A673 (cell line): Measurements from ENCODE around the gene DUSP5. TPM values are rescaled to one million over a fixed set of nuclear protein-coding genes. Genes with fewer than 3 reads are reported as not detected.

ENCODE experiments used
- BruUV-seq: library from RNA; stranded (reverse); fragments of 400-500 nt; replicated peaks from 2 replicates; lab custom pipeline; 2021; lab: Mats Ljungman, UMichigan
- CTCF ChIA-PET: fragments of 300-600 bp; sonication (Branson Sonifier 250); formaldehyde crosslinking; loops from one replicate; lab custom pipeline; 2022; ENCODE audit warnings: antibody characterized with exemption; lab: Charles Lee
- POLR2A ChIA-PET: fragments of 300-600 bp; sonication (Branson Sonifier 250); formaldehyde crosslinking; loops from one replicate; lab custom pipeline; 2022; ENCODE audit warnings: antibody characterized with exemption; ENCODE audit not compliant: low non-redundant PET; lab: Charles Lee
- DNase-seq: peaks from one replicate; pipeline ENCODE4 v3.0.0-alpha.2; 2015; ENCODE audit warnings: low spot score
- H3K27ac ChIP-seq: fragments of 200-600 bp; sonication (generic); 2 replicates; pipeline ENCODE4 v1.5.1; 2016; ENCODE audit warnings: mixed run types, low read depth, mild to moderate bottlenecking, mixed read lengths, antibody characterized with exemption, low read length; ENCODE audit not compliant: poor library complexity, severe bottlenecking
- H3K27me3 ChIP-seq: fragments of 200-600 bp; sonication (generic); replicated peaks from 2 replicates; pipeline ENCODE4 v1.6.1; 2017; ENCODE audit warnings: mixed run types, low read depth, mild to moderate bottlenecking, mixed read lengths, antibody characterized with exemption, low read length; ENCODE audit not compliant: insufficient read depth, poor library complexity
- H3K36me3 ChIP-seq: fragments of 200-600 bp; sonication (generic); 2 replicates; pipeline ENCODE4 v1.6.1; 2016; ENCODE audit warnings: mixed run types, mild to moderate bottlenecking, mixed read lengths, antibody characterized with exemption, low read length; ENCODE audit not compliant: insufficient read depth, poor library complexity, severe bottlenecking
- H3K4me1 ChIP-seq: fragments of 200-600 bp; sonication (generic); 2 replicates; pipeline ENCODE4 v1.6.1; 2017; ENCODE audit warnings: mixed run types, mild to moderate bottlenecking, mixed read lengths, antibody characterized with exemption, low read length; ENCODE audit not compliant: insufficient read depth, poor library complexity, severe bottlenecking
- H3K4me3 ChIP-seq: fragments of 200-600 bp; sonication (generic); 2 replicates; pipeline ENCODE4 v1.5.1; 2016; ENCODE audit warnings: low read depth, mixed run types, mild to moderate bottlenecking, mixed read lengths, low read length; ENCODE audit not compliant: poor library complexity, severe bottlenecking
- H3K9me3 ChIP-seq: fragments of 200-600 bp; sonication (generic); 2 replicates; pipeline ENCODE4 v1.6.1; 2016; ENCODE audit warnings: mixed run types, low read depth, mild to moderate bottlenecking, mixed read lengths, antibody characterized with exemption, low read length; ENCODE audit not compliant: poor library complexity, severe bottlenecking
- EZH2 ChIP-seq: fragments of 200-600 bp; sonication (generic); IDR thresholded peaks from 2 replicates; pipeline ENCODE4 v1.6.1; 2017; ENCODE audit warnings: borderline replicate concordance, low read depth, mild to moderate bottlenecking, mixed read lengths, antibody characterized with exemption, low read length; ENCODE audit not compliant: poor library complexity, severe bottlenecking
- intact Hi-C: fragments of 100-400 bp; cut with micrococcal nuclease; formaldehyde crosslinking; loops from one replicate; pipeline ENCODE4 v1.10.0; 2022; ENCODE audit not compliant: unreplicated experiment
- total RNA-seq: library from RNA; stranded (reverse); gene quantifications from 2 replicates; pipeline ENCODE4 v1.2.3, GENCODE V29; 2021
- TF ChIP-seq, protein P1 (sequence below): fragments of 300-800, 200-600 bp; sonication (generic); conservative IDR thresholded peaks from 2 replicates; pipeline ENCODE4 v1.5.1; 2017; ENCODE audit warnings: low read depth, mild to moderate bottlenecking, antibody characterized with exemption, low read length, moderate library complexity, mixed read lengths

The DUSP5 gene
- total RNA-seq, 1 experiment from 2014 or later = 29.3 TPM

DNA sequence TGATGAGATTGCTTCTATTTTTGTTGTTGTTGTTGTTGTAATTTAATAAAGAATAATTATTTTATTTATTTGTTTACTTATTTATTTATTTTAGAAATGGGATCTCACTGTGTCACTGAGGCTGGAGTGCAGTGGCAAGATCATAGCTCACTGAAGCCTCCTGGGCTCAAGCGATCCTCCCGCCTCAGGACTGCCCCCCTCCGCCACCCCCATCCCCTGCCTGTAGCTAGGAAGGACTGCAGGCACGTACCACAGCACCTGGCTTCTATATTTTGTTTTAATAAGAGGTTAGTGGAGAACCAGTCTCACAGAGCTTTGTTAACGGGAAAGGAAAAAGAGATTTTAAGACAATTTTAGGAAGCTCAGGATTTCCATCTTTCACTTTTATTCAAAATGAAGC, 50.3 kb downstream of the DUSP5 start:
- H3K4me1 ChIP-seq = peaks cover 5% of the 10 kb centered on the region
- intact Hi-C loops = no loop called here
- no peaks in the 10 kb centered on the region for H3K27me3 ChIP-seq
- DNase-seq = no peak
- H3K4me3 ChIP-seq = no peak overlapping the region
- H3K27ac ChIP-seq = no peak overlapping the region
- ChIA-PET POLR2A (interaction anchor here (0.6 kb wide), 1 partner anchor 8 kb away, joined by 4 read pairs; no protein-coding TSS in a partner anchor), CTCF (interaction anchor here (0.5 to 1.0 kb wide), 2 partner anchors 10 to 194 kb away, joined by 4 to 8 read pairs; no protein-coding TSS in a partner anchor)
- no TSS peak for BruUV-seq
- no peaks in the 10 kb centered on the region for H3K9me3 ChIP-seq
- no peak for TF ChIP-seq EZH2
- TF ChIP-seq, protein P1, sequence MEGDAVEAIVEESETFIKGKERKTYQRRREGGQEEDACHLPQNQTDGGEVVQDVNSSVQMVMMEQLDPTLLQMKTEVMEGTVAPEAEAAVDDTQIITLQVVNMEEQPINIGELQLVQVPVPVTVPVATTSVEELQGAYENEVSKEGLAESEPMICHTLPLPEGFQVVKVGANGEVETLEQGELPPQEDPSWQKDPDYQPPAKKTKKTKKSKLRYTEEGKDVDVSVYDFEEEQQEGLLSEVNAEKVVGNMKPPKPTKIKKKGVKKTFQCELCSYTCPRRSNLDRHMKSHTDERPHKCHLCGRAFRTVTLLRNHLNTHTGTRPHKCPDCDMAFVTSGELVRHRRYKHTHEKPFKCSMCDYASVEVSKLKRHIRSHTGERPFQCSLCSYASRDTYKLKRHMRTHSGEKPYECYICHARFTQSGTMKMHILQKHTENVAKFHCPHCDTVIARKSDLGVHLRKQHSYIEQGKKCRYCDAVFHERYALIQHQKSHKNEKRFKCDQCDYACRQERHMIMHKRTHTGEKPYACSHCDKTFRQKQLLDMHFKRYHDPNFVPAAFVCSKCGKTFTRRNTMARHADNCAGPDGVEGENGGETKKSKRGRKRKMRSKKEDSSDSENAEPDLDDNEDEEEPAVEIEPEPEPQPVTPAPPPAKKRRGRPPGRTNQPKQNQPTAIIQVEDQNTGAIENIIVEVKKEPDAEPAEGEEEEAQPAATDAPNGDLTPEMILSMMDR = no peak
- no peaks in the 10 kb centered on the region for H3K36me3 ChIP-seq

DNA sequence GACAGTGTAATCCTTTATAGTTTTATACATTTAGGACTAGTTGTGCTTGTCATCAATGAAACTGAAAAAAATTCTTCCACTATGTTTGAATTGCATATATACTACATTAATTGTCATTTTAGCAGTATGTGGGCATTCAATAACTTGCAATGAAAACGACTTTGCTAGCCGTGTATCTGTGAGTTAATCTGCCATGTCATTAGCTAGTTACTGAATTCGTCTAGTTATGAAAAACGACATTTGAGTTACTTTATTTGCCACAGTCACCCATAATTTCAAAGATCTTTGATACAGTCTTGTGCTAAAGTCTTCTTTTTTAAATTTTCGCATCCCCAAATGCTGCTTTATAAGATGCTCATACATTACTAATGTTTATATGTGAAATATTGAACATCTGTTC, 51.5 kb downstream of the DUSP5 start:
- Histone ChIP-seq H3K27me3 (no peaks in the 10 kb centered on the region), H3K36me3 (no peaks in the 10 kb centered on the region), H3K9me3 (no peaks in the 10 kb centered on the region), H3K4me3 (no peak overlapping the region), H3K27ac (no peak overlapping the region), H3K4me1 (peaks cover 5% of the 10 kb centered on the region)
- ChIA-PET POLR2A (no interaction called here), CTCF (no interaction called here)
- no peak for DNase-seq
- BruUV-seq = no TSS peak
- no peak for TF ChIP-seq EZH2
- TF ChIP-seq, protein P1 = no peak
- intact Hi-C loops = no loop called here

DNA sequence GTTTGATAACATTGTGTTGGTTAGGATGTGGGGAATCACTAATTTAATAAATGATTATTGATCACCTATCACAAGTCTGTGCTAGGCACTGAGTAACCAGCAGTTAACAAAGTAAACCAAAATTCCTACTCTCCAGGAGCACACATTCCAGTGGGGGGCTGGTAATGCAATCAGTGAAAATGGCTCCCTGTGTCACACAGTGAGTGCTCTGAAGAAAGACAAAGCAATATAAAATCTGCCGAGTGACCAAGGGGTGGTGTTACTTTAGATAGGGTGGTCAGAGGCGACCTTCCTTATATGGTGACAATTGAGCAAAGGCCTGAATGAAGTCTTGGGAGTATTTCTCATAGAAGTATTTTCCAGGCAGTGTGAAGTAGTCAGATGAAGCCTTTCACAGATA, 56.2 kb downstream of the DUSP5 start:
- Histone ChIP-seq H3K27me3 (no peaks in the 10 kb centered on the region), H3K4me3 (no peak overlapping the region), H3K27ac (no peak overlapping the region), H3K4me1 (no peaks in the 10 kb centered on the region), H3K9me3 (no peaks in the 10 kb centered on the region), H3K36me3 (no peaks in the 10 kb centered on the region)
- BruUV-seq = no TSS peak
- DNase-seq = no peak
- POLR2A ChIA-PET = no interaction called here
- intact Hi-C loops = no loop called here
- CTCF ChIA-PET = no interaction called here
- no peak for TF ChIP-seq EZH2
- TF ChIP-seq, protein P1 = no peak
